ENCODE data around the gene PTK7. TPM values are rescaled to one million over a fixed set of nuclear protein-coding genes. Genes with fewer than 3 reads are reported as not detected.
A peak's percentile ranks its signal among the peaks of the same experiment; 100 is the strongest.

Gene PTK7
- total RNA-seq, 1 donor from 2014 or later = 81.0 TPM

- no peak overlapping the region for H3K27ac ChIP-seq
- H3K9me3 ChIP-seq = no peaks in the 10 kb centered on the region
- DNase-seq (no peak), ATAC-seq (no peak)
- H3K27me3 ChIP-seq (ENCODE audit: low read depth) = no peaks in the 10 kb centered on the region
- no peak for TF ChIP-seq CTCF (IDR thresholded peaks at IDR 0.05)
- no peak overlapping the region for H3K4me3 ChIP-seq
- peaks cover 51% of the 10 kb centered on the region for H3K36me3 ChIP-seq
- intact Hi-C loops (cut with DNase I) = no loop called here
- peaks cover 26% of the 10 kb centered on the region for H3K4me1 ChIP-seq
These were observed 14.3 kb upstream of the PTK7 start for GRCh38 chr6:43061861-43062260.

GRCh38 chr6:43062818-43063217, 13.3 kb upstream of the PTK7 start:
- Histone ChIP-seq H3K27ac (no peak overlapping the region), H3K4me1 (peaks cover 26% of the 10 kb centered on the region), H3K27me3 (ENCODE audit: low read depth) (no peaks in the 10 kb centered on the region), H3K36me3 (peaks cover 49% of the 10 kb centered on the region), H3K4me3 (no peak overlapping the region), H3K9me3 (no peaks in the 10 kb centered on the region)
- DNase-seq (no peak), ATAC-seq (no peak)
- intact Hi-C loops (cut with DNase I) = no loop called here
- TF ChIP-seq CTCF (IDR thresholded peaks at IDR 0.05) = no peak

GRCh38 chr6:43070028-43070632, 6.0 kb upstream of the PTK7 start:
- intact Hi-C loops (cut with DNase I) = no loop called here
- no peak overlapping the region for H3K27ac ChIP-seq
- peaks cover 5% of the 10 kb centered on the region for H3K4me1 ChIP-seq
- TF ChIP-seq CTCF (IDR thresholded peaks at IDR 0.05) = peak; percentile 42
- H3K4me3 ChIP-seq = no peak overlapping the region
- no peaks in the 10 kb centered on the region for H3K27me3 ChIP-seq (ENCODE audit: low read depth)
- ATAC-seq = peak; percentile 59 to 71
- no peaks in the 10 kb centered on the region for H3K9me3 ChIP-seq
- DNase-seq = no peak
- H3K36me3 ChIP-seq = peaks cover 55% of the 10 kb centered on the region

DNA sequence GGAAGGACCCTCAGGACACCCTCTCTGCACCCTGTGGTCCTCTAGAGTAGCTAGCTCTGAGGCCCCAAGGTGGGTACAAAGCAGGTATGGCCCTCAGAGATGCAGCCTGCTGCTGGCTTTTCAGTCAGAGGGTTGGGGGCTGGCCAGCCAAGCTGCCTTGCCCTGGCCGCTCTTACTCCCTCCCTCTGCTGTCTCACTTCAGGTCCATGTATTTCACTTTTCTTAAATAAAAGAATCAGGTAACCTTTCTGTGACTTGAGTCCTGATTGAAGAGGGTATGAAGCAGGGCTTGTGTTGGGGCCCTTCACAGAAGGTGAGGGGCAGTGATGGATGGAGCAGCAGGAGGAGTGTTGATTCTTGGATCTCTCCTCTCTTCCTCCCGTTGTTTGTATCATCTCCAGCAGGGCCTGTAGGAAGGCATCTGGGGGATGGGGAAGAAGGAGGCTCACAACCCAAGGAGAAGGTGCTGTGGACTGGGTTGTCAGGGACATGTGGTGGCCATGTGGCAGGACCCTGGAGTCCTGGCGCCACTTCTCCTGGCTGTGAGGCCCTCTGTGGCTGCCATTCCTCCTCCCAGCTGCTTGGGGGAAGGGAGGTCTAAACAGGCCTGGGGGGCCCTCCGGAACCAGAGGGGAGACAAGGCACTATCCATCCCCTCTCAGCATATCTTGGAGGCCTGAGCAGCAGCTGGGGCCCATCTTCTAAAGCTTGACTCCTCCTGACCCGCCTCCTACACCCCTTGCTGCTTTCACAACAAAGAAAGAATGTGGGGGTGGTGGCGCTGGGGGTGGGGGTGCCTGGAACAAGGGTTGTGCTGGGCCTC, 1.1 kb upstream of the PTK7 start:
- peak overlapping the region; percentile 36 for H3K27ac ChIP-seq
- H3K9me3 ChIP-seq = no peaks in the 10 kb centered on the region

More for the DNA sequence above, 1.1 kb upstream of the PTK7 start:
- ATAC-seq (peak; percentile 49 to 78), DNase-seq (no peak)
- Histone ChIP-seq H3K27me3 (ENCODE audit: low read depth) (peaks cover 8% of the 10 kb centered on the region), H3K4me1 (peaks cover 21% of the 10 kb centered on the region), H3K4me3 (no peak overlapping the region), H3K36me3 (peaks cover 30% of the 10 kb centered on the region)
- intact Hi-C loops (cut with DNase I) = no loop called here
- TF ChIP-seq CTCF (IDR thresholded peaks at IDR 0.05) = no peak

Data from lower lobe of right lung (tissue), 2 donors.